ENCODE results near the gene PDE3A. TPM values are rescaled to one million over a fixed set of nuclear protein-coding genes. Genes with fewer than 3 reads are reported as not detected.
A peak's percentile ranks its signal among the peaks of the same experiment; 100 is the strongest.

The PDE3A gene
- total and polyA plus RNA-seq, 4 donors, result 1.5 to 15.8 (median 3.4) TPM

DNA sequence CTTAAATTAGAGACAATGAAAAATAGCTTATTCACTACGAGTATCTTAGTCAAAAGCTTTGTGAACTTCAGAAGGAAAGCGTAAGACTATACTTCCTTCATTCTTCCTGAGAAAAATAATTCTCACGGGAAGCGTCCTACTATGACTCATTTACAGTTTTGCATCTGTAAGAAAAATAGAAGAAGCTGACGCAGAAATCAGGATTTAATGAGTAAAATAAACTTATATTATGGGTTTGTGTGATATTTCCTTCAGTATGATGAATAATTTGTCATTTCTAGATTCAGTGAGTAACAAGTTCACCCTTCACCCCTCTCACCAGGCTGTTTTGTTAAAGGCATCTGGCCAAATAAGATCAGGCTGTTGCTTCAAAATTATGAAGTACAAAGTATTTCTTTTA, 17.8 kb upstream of the PDE3A start:
- H3K36me3 ChIP-seq (ENCODE audit: control insufficient read depth in 4 of 4, insufficient read depth in 4 of 4, low read length in 4 of 4), result no peaks in the 10 kb centered on the region
- no peaks in the 10 kb centered on the region for H3K27me3 ChIP-seq (ENCODE audit: control insufficient read depth in 3 of 3, insufficient read depth in 3 of 3, low read length in 2 of 3)
- 63 to 80% methylated on average over 5 of the region's 5 CpGs for whole genome bisulfite sequencing, 2 donors
- ATAC-seq (ENCODE audit: insufficient read depth, low FRiP score) (no peak), DNase-seq (peak in 2 of 3 donors; percentile 44 to 50)
- TF ChIP-seq, protein P1, sequence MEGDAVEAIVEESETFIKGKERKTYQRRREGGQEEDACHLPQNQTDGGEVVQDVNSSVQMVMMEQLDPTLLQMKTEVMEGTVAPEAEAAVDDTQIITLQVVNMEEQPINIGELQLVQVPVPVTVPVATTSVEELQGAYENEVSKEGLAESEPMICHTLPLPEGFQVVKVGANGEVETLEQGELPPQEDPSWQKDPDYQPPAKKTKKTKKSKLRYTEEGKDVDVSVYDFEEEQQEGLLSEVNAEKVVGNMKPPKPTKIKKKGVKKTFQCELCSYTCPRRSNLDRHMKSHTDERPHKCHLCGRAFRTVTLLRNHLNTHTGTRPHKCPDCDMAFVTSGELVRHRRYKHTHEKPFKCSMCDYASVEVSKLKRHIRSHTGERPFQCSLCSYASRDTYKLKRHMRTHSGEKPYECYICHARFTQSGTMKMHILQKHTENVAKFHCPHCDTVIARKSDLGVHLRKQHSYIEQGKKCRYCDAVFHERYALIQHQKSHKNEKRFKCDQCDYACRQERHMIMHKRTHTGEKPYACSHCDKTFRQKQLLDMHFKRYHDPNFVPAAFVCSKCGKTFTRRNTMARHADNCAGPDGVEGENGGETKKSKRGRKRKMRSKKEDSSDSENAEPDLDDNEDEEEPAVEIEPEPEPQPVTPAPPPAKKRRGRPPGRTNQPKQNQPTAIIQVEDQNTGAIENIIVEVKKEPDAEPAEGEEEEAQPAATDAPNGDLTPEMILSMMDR (IDR thresholded peaks at IDR 0.05; ENCODE audit: control extremely low read depth, extremely low read depth), result no peak
- no peaks in the 10 kb centered on the region for H3K9me3 ChIP-seq (ENCODE audit: control insufficient read depth in 4 of 4, insufficient read depth in 3 of 4, low read length in 3 of 4)
- no peak overlapping the region for H3K27ac ChIP-seq (ENCODE audit: low read depth in 1 of 2, low read length in 1 of 2)
- H3K4me3 ChIP-seq, result no peak overlapping the region
- H3K9ac ChIP-seq (ENCODE audit: insufficient read depth in 1 of 2, low read length in 2 of 2), result no peak overlapping the region
- peaks cover 0 to 3% (median 0%) of the 10 kb centered on the region in 5 donors for H3K4me1 ChIP-seq (ENCODE audit: control insufficient read depth in 5 of 5, insufficient read depth in 5 of 5, low read length in 5 of 5)

DNA sequence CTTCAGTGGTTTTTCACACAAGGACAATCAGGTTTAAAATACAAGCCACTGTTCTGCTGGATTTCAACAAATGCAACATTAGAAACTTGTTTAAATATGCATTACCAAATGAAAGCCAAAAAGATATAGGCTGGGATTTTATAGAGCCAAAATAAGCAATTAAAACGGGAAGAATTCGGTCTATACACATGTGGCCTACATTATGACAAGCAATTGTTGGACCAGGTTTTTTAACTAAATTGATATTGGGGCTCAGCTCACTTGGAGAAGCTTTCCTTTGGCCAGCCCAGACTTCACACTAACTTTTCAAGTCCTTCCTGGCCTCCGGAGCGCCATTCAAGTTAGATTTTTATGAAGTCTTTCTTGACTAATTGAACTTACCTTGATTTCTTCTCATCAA, 16.9 kb upstream of the PDE3A start:
- H3K27me3 ChIP-seq (ENCODE audit: control insufficient read depth in 3 of 3, insufficient read depth in 3 of 3, low read length in 2 of 3), result no peaks in the 10 kb centered on the region
- no peaks in the 10 kb centered on the region for H3K36me3 ChIP-seq (ENCODE audit: control insufficient read depth in 4 of 4, insufficient read depth in 4 of 4, low read length in 4 of 4)
- no peak overlapping the region for H3K9ac ChIP-seq (ENCODE audit: insufficient read depth in 1 of 2, low read length in 2 of 2)
- H3K27ac ChIP-seq (ENCODE audit: low read depth in 1 of 2, low read length in 1 of 2), result no peak overlapping the region
- DNase-seq, result no peak
- ATAC-seq (ENCODE audit: insufficient read depth, low FRiP score), result no peak
- 94 to 95% methylated on average over 4 of the region's 4 CpGs for WGBS, 2 donors
- TF ChIP-seq, protein P1 (IDR thresholded peaks at IDR 0.05; ENCODE audit: control extremely low read depth, extremely low read depth), result no peak
- no peaks in the 10 kb centered on the region for H3K4me1 ChIP-seq (ENCODE audit: control insufficient read depth in 5 of 5, insufficient read depth in 5 of 5, low read length in 5 of 5)
- H3K4me3 ChIP-seq, result no peak overlapping the region
- no peaks in the 10 kb centered on the region for H3K9me3 ChIP-seq (ENCODE audit: control insufficient read depth in 4 of 4, insufficient read depth in 3 of 4, low read length in 3 of 4)

DNA sequence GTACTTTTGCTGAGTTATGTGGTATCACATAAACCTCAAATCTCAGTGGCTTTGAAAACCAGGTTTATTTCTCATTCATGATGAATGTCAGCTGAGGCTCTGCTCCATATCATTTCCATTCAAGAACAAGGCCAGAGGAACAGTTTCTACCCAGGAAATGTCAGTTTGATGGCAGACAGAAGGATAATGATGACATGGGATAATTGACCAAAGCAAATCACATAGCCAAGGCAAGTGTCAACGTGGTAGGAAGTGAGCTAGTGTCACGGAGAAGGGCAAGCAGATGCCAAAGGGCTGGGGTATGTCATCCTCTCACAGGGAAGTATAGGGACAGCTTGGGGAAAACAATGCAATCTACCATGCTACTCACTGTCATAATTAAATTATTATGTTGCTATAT, 12.3 kb upstream of the PDE3A start:
- TF ChIP-seq, protein P1 (IDR thresholded peaks at IDR 0.05; ENCODE audit: control extremely low read depth, extremely low read depth), result no peak
- 66 to 83% methylated on average over 2 of the region's 2 CpGs for WGBS, 2 donors
- no peaks in the 10 kb centered on the region for H3K9me3 ChIP-seq (ENCODE audit: control insufficient read depth in 4 of 4, insufficient read depth in 3 of 4, low read length in 3 of 4)
- H3K27ac ChIP-seq (ENCODE audit: low read depth in 1 of 2, low read length in 1 of 2), result no peak overlapping the region
- no peak overlapping the region for H3K9ac ChIP-seq (ENCODE audit: insufficient read depth in 1 of 2, low read length in 2 of 2)
- H3K27me3 ChIP-seq (ENCODE audit: control insufficient read depth in 3 of 3, insufficient read depth in 3 of 3, low read length in 2 of 3), result no peaks in the 10 kb centered on the region
- H3K4me1 ChIP-seq (ENCODE audit: control insufficient read depth in 5 of 5, insufficient read depth in 5 of 5, low read length in 5 of 5), result peaks cover 0 to 7% (median 0%) of the 10 kb centered on the region in 5 donors
- DNase-seq (no peak), ATAC-seq (ENCODE audit: insufficient read depth, low FRiP score) (no peak)
- H3K36me3 ChIP-seq (ENCODE audit: control insufficient read depth in 4 of 4, insufficient read depth in 4 of 4, low read length in 4 of 4), result no peaks in the 10 kb centered on the region
- H3K4me3 ChIP-seq, result no peak overlapping the region

DNA sequence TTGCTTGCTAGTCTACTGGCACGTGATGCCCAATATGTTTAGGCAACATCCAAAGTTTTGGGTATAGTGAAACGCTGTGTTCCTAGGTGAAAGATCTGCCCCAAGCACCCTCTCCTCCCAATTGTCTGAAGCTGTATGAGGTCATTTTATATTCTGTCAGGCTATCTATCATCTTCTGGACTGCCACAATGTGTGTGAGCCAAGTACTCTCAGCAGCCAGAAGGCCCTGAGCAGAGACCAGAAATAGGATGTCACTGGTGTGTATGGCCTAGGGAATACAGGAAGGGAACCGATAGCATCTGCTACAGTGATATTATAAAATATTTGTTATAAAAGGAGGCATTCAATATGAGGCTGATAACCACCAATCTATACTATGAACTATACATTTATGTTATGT, 7.9 kb upstream of the PDE3A start:
- no peak overlapping the region for H3K4me3 ChIP-seq
- no peak overlapping the region for H3K9ac ChIP-seq (ENCODE audit: insufficient read depth in 1 of 2, low read length in 2 of 2)
- peaks cover 0 to 7% (median 0%) of the 10 kb centered on the region in 5 donors for H3K4me1 ChIP-seq (ENCODE audit: control insufficient read depth in 5 of 5, insufficient read depth in 5 of 5, low read length in 5 of 5)
- TF ChIP-seq, protein P1 (IDR thresholded peaks at IDR 0.05; ENCODE audit: control extremely low read depth, extremely low read depth), result no peak
- H3K27ac ChIP-seq (ENCODE audit: low read depth in 1 of 2, low read length in 1 of 2), result no peak overlapping the region
- no peak for ATAC-seq (ENCODE audit: insufficient read depth, low FRiP score)
- WGBS, 2 donors, result 87 to 88% methylated on average over 3 of the region's 3 CpGs
- H3K9me3 ChIP-seq (ENCODE audit: control insufficient read depth in 4 of 4, insufficient read depth in 3 of 4, low read length in 3 of 4), result no peaks in the 10 kb centered on the region
- no peak for DNase-seq
- no peaks in the 10 kb centered on the region for H3K36me3 ChIP-seq (ENCODE audit: control insufficient read depth in 4 of 4, insufficient read depth in 4 of 4, low read length in 4 of 4)
- H3K27me3 ChIP-seq (ENCODE audit: control insufficient read depth in 3 of 3, insufficient read depth in 3 of 3, low read length in 2 of 3), result no peaks in the 10 kb centered on the region

Measured in lung (tissue), 12 donors.